GM19468 (cell line): ENCODE data around the gene CIAO3.
"Not testable (repeated sequence)": the region's sequence is repeated elsewhere in the genome, so short reads cannot be mapped to it uniquely, and the experiment has no call there.

Source experiments
- ATAC-seq: cut with Tn5 transposase; IDR thresholded peaks from one replicate; pipeline ENCODE4 v1.9.1; 2021; ENCODE audit warnings: mild to moderate bottlenecking, moderate library complexity, moderate number of reproducible peaks; ENCODE audit not compliant: unreplicated experiment; ENCODE audit errors: extremely low read depth

CIAO3 gene

GRCh38 chr16:714558-715476 lies 26.0 kb downstream of the CIAO3 start, which contains the start of gene METRN:
Gene METRN, plus strand, starts transcription at chr16:715118. Its CDS starts 172 bp downstream, at chr16:715290.
- no peak for ATAC-seq

- ATAC-seq: no peak
Observed at GRCh38 chr16:714079-714478, 26.7 kb downstream of the CIAO3 start.

DNA sequence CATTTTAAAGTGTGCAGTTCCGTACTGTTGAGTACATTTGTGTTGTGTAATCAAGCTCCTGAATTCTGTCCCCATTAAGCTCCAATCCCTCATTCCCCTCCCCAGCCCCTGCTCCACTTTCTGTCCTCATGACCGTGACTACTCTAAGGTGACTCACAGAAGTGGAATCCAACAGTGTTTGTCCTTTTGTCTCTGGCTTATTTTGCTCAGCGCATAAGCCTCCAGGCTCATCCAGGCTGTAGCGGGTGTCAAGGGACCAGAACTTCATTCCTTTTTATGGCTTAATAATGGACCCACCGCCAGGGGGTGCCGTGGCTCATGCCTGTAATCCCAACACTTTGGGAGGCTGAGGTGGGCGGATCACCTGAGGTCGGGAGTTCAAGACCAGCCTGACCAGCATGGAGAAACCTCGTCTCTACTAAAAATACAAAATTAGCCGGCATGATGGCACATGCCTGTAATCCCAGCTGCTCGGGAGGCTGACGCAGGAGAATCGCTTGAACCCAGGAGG lies 28.0 kb downstream of the CIAO3 start:
- ATAC-seq: not testable (repeated sequence)

DNA sequence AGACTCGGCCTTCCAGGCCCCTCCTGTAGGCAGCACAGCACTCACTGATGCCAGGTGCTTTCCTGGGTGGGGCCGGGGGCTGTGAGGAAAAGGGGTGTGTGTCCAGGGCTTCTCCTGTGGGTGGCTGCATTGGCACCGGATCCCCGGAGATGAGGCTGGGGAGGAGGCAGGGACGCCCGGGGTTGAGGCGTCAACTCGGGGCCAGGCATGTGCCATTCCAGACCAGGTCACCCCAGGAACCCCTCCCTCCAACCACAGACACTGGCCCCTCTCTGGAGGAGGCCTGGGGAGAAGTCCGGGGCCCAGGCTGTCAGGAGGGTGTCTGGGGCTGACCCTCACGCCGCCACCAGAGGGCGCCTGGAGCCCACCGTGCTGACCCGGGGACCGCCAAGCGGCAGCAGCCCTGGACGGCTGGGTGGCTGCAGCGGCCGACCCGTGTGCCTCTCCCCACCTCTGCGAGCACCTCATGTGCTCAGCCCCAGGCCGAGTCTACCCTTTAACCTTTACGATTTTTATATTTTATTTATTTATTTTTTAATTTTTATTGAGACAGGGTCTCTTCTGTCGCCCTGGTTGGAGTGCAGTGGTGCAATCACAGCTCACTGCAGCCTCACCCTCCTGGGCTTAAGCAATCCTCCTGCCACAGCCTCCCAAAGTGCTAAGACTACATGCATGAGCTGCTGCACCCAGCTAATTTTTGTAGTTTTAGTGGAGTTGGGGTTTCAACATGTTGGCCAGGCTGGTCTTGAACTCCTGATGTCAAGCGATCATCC lies 29.1 kb downstream of the CIAO3 start:
- no peak for ATAC-seq

DNA sequence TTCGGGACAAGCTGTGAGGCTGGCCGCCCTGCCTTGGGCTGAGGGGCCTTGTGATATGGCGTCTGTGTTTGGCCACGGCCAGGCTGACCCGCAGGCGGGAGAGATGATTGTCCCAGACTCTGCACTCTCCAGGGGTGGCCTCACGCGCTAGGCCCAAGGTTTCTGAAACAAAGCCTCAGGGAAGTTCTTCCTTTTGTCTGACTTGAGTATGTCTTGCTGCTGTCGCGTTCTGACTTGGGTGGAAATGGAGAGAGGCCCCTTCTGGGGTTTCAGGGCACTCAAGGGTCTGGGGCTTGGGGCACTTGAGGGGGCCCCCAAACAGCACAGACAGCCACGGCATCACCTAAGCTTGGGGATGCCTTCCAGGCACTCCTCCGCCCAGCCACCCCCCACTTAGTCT lies 29.7 kb downstream of the CIAO3 start:
- ATAC-seq: no peak

- ATAC-seq: no peak
Observed at GRCh38 chr16:710500-711075, 30.2 kb downstream of the CIAO3 start.

DNA sequence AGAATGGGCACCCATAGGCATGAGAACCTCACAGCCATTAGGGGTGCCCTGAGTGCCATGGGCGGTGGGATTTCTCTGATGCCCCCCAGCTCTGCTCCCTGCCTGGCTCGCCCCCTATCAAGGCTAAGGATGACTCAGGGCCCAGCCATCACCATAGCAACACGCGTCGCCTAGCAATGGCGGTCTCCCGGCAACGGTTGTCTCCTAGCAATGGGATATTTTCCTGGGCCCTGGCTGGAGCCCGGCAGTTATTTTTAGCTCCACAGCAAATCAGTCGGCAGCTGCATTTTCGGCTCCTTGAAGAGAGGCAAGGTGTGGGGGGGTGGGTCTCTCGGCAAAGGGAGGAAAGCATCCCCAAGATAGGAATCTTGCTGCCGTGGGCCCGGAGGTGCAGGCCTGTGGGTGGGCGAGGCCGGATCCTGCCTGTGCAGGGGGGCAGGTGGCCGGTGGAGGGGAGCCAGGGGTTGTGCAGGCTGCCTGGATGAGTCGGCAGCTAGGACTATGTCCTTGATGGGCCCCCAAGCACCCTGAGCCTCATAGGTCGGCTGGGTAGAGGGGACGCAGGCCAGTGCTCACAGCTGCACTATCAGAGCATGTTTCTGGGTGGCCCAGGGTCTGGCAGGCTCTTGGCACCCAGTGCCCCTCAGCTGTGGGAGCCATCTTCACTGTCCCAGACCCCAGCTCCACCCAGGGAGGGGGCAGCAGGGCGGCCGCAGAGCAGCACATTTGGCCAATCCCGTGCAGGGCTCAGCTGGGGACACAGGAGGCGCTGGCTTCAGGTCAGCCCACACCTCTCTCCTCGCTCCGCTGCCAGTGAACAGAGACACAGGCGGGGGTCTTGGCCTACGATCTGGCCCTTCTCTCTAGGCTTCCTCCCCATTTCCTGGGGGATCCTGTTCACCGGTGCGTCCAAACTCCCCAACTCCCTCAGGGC lies 31.0 kb downstream of the CIAO3 start:
- ATAC-seq: no peak

DNA sequence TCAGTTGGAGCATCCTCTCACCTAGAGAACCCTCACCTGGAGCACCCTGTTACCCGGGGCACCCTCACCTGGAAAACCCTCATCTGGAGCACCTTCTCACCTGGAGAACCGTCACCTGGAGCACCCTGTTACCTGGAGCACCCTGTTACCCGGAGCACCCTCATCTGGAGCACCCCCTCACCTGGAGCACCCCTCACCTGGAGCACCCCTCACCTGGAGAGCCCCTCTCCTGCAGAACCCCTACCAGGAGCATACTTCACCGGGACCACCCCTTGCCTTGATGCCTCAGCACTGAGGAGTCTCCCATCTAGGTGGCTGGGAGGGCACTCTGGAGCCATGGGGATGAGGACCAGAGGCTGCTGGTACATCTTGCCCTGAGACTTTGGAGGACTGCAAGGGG lies 31.8 kb downstream of the CIAO3 start:
- no peak for ATAC-seq

DNA sequence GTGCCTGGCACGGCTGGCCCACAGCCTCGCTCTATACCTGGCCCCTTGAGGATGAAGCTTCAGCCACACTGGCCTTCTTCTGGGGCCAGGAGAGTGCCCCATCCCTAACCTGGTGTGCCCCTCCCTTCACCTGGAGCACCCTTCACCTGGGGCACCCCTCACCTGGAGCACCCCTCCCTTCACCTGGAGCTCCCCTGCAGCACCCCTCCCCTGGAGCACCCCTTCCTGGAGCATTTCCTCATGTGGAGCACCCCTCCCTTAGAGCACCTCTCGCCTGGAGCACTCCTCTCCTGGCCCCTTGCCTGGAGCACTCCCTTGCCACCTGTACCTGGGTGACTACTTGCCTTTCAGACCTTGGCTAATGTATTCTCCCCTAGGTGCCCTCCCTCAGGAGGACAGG lies 32.8 kb downstream of the CIAO3 start:
- ATAC-seq: no peak

- no peak for ATAC-seq
Observed at GRCh38 chr16:707062-707538, 33.7 kb downstream of the CIAO3 start.

GRCh38 chr16:706189-707061 lies 34.4 kb downstream of the CIAO3 start:
- no peak for ATAC-seq

- ATAC-seq: no peak
Observed at GRCh38 chr16:705431-706188, 35.2 kb downstream of the CIAO3 start, which contains the start of gene FBXL16. Gene FBXL16, minus strand, starts transcription at chr16:705801. Its CDS starts 8,396 bp downstream, at chr16:697405.

DNA sequence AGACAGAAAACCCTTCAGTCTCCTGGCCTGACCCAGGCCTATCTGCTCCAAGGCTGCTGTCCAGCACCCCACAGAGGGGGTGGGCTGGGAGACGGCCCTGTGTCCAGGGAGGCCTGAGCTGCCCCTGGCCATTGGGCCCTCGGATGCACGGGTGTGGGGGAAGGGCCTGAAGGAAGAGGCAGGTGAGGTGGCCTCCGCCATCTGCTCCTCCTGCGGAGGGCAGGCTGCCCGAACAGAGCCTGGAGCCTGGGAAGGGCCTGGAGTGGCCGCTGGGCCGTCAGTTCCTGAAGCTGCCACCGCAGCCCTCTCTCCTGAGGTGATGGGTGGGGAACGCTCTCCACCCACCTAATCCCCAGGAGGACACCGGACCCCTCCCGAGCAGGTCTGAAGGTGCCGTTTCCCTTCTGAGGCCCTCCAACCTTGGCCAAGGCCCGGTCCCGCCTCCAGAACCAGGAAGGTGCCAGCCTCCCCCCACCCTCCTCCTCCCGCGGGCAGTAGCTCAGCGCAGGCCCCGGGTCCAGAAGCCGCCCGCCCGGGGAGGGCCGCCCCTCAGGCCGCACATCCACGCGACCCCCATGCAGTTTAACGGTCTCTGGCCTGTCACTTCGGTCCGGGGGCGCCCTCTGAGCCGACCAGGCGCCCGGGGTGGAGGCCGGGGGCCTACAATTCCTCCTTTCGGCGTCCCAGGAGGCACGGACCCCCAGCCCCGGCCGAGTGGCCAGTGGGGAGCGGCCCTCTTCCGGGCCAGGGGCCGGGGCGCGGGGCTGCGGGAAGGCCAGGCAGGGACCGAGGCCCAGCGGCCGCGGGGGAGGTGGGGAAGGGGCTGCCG lies 36.0 kb downstream of the CIAO3 start:
- no peak for ATAC-seq

DNA sequence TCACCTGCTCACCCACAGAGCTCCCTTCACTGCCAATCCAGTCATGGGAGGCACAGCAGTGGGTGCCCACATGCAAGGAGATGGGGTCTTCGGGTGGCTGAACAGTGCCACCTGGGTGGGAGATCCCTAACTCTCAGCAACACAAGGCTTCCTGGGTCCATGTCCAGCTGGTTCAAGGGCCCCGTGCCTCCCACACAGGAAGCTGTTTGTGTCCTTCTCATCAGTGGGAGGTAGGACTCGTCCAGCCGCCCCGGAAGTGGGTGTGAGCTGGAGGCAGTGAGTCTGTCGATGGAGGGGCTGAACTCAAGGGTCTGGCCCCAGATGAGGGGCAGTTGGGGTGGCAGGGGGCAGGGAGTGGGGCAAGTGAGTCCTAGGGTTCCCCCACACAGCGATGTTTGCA lies 36.8 kb downstream of the CIAO3 start:
- ATAC-seq: no peak

- ATAC-seq: no peak
Observed at GRCh38 chr16:703406-703805, 37.4 kb downstream of the CIAO3 start.

- ATAC-seq: no peak
Observed at GRCh38 chr16:702341-702740, 38.5 kb downstream of the CIAO3 start.
